Skeletal muscle tissue (tissue), 4 donors: ENCODE measurements around the gene RBM47. TPM values are rescaled to one million over a fixed set of nuclear protein-coding genes. Genes with fewer than 3 reads are reported as not detected.

Source experiments
- H3K27ac ChIP-seq: one replicate; pipeline ENCODE4 v1.7.0; 2013; ENCODE audit warnings: mild to moderate bottlenecking, low read depth, low read length, inconsistent platforms
- H3K27me3 ChIP-seq, 3 donors: one replicate each; pipeline ENCODE4 v1.7.0; 2013; ENCODE audit warnings: low read length in 3 of 3; ENCODE audit not compliant: control insufficient read depth in 3 of 3, insufficient read depth in 3 of 3
- H3K36me3 ChIP-seq, 3 donors: one replicate each; pipeline ENCODE4 v1.7.0; 2013; ENCODE audit warnings: low read length in 3 of 3; ENCODE audit not compliant: control insufficient read depth in 3 of 3, insufficient read depth in 3 of 3
- H3K4me1 ChIP-seq, 3 donors: one replicate each; pipeline ENCODE4 v1.7.0; 2013; ENCODE audit warnings: low read length in 3 of 3, mild to moderate bottlenecking in 3 of 3; ENCODE audit not compliant: control insufficient read depth in 3 of 3, insufficient read depth in 3 of 3
- H3K4me3 ChIP-seq, 3 donors: one replicate each; pipeline ENCODE4 v1.7.0; 2013; ENCODE audit warnings: low read length in 3 of 3
- H3K9ac ChIP-seq, 3 donors: one replicate each; pipeline ENCODE4 v1.7.0; 2013; ENCODE audit warnings: low read length in 3 of 3, mild to moderate bottlenecking in 3 of 3, moderate library complexity in 2 of 3, low read depth in 1 of 3
- H3K9me3 ChIP-seq, 3 donors: one replicate each; pipeline ENCODE4 v1.7.0; 2013; ENCODE audit warnings: low read length in 3 of 3; ENCODE audit not compliant: control insufficient read depth in 3 of 3
- total RNA-seq: library from RNA; depleted of rRNA; stranded (reverse); fragments of >200 nt; gene quantifications from one replicate; pipeline ENCODE4 v1.2.3, GENCODE V29; 2014
- donor health status: Osteomylitis.

RBM47 gene
- total RNA-seq, 1 donor from 2014 or later: 2.6 TPM

GRCh38 chr4:40581254-40582140, 48.2 kb downstream of the RBM47 start:
- Histone ChIP-seq H3K36me3 (no peaks in the 10 kb centered on the region), H3K27ac (no peak overlapping the region), H3K9me3 (no peaks in the 10 kb centered on the region), H3K27me3 (no peaks in the 10 kb centered on the region), H3K4me1 (peaks cover 2 to 6% (median 5%) of the 10 kb centered on the region in 3 donors), H3K4me3 (no peak overlapping the region), H3K9ac (no peak overlapping the region)

DNA sequence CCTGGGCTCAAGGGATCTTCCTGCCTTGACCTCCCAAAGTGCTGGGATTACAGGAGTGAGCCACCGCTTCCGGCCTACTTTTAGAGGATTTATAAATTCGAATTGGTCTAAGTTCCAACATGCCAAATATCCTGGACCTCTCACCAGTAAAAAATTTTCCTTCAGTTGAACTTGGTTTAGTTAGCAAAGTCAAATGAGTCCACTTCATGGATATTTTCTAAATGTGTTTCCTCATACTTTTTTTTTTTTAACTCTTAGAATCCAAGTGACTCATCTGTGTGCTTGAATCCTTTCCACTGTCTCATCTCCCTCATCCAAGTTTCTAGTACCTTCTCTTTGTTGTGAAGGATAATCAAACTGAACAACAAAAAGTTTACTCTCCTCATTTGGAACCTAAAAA, 49.7 kb downstream of the RBM47 start:
- Histone ChIP-seq H3K4me3 (no peak overlapping the region), H3K9ac (no peak overlapping the region), H3K27ac (no peak overlapping the region), H3K9me3 (no peaks in the 10 kb centered on the region), H3K36me3 (no peaks in the 10 kb centered on the region), H3K27me3 (no peaks in the 10 kb centered on the region), H3K4me1 (peaks cover 5 to 6% (median 5%) of the 10 kb centered on the region in 3 donors)

DNA sequence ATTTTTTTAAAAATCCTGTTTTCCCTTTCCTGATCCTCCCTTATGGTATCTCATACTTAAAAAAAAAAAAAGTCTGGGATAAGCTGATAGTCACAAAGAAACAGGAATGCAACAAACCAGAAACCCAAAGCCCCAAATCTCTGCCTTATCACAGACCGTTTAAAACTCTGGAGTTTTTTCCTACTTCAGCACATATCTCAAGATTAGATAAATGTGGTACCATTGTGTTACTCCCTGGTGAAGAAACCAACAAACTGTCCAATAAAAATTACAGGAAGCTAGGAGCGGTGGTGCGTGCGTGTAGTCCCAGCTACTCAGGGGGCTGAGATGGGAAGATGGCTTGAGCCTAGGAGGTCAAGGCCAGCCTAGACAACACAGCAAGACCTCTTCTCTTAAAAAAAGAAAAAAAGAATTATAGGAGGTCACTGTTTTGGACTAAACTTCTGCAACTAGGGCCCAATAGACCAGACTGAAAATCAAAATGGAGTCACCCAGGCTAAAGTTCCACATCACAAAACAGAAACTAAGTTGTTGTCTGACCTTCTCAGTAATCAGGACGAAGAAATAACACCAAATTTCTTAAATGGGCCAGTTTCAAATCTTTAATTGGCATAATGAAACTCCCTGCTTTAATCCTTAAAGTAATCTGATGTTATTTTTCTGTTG, 51.9 kb downstream of the RBM47 start:
- H3K4me3 ChIP-seq: no peak overlapping the region
- H3K27ac ChIP-seq: peak overlapping the region; percentile 57
- H3K36me3 ChIP-seq: no peaks in the 10 kb centered on the region
- peaks cover 5 to 6% (median 5%) of the 10 kb centered on the region in 3 donors for H3K4me1 ChIP-seq
- H3K9me3 ChIP-seq: no peaks in the 10 kb centered on the region
- H3K27me3 ChIP-seq: no peaks in the 10 kb centered on the region
- peak overlapping the region in 1 of 3 donors; percentile 10 for H3K9ac ChIP-seq

DNA sequence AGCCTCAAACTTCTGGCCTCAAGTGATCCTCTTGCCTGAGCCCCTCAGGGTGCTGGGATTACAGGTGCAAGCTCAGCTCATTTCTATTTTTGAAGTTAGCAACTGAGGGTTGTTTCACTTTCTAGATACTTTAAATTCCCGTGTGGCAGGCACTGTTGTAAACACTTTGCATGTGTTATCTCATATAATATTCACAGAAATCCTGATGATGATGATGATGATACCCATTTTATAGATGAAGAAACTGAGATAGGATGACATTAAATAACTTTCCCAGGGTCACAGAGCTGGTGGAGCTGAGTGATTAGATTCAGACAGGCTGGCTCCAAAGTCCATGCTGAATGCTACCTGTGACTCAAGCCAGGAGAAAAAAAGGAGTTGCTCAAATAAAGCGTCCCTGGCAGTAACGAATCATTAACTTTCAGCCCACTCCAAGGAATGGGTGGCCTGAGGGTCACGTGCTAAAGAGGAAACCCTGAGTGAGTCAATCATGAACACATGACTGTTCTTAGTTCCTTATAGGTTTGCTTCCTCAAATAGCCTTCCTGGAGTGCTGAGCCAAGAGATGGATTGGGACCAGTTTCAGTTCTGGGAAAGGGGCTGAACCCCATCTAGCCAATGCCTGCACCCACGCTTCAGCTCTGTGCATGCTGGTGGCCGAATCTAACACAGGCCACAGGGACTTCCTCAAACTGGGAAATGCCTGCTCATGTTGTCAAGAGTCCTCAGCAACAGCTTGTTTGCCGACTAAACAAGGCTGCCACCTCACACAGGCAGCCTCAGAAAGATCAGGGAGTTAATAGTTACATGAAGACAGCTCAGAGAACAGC, 52.8 kb downstream of the RBM47 start:
- Histone ChIP-seq H3K9ac (no peak overlapping the region), H3K9me3 (no peaks in the 10 kb centered on the region), H3K36me3 (no peaks in the 10 kb centered on the region), H3K4me3 (peak overlapping the region in 1 of 3 donors; percentile 24), H3K4me1 (peaks cover 5 to 6% (median 5%) of the 10 kb centered on the region in 3 donors), H3K27ac (peak overlapping the region; percentile 57), H3K27me3 (no peaks in the 10 kb centered on the region)

- Histone ChIP-seq H3K9me3 (no peaks in the 10 kb centered on the region), H3K27me3 (no peaks in the 10 kb centered on the region), H3K36me3 (no peaks in the 10 kb centered on the region), H3K9ac (no peak overlapping the region), H3K27ac (peak overlapping the region; percentile 36), H3K4me1 (peaks cover 5 to 6% (median 5%) of the 10 kb centered on the region in 3 donors), H3K4me3 (no peak overlapping the region)
Measured at GRCh38 chr4:40575846-40576245, 53.8 kb downstream of the RBM47 start.

DNA sequence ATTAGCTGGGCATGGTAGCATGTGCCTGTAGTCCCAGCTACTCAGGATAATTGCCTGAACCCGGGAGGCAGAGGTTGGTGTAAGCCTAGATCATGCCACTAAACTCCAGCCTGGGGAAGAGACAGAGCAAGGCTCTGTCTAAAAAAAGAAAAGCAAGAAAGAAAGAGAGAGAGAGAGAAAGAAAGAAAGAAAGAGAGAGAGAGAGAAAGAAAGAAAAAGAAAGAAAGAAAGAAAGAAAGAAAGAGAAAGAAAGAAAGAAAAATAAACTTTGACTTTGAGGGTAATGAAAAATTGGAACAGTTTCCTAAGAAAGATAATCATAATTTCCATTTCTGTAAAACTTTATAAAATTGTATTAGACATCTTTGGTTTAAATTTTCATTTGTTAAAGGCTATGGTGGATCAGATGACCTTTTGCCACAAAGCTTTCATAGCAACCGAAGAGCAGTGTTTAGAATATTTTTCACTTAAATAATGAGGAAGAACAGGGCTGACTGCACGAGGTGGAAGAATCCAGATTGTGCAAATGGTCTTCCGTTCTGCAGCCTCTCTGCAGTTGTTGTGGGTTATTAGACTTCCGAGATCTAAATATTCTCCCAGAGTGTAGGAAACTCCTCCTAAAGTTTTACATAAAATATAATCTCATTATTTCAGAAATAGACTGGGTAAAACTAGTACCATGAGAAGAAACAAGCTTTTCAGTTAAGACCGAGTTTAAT, 55.9 kb downstream of the RBM47 start:
- H3K9me3 ChIP-seq: no peaks in the 10 kb centered on the region
- no peaks in the 10 kb centered on the region for H3K36me3 ChIP-seq
- peak overlapping the region; percentile 37 for H3K27ac ChIP-seq
- H3K4me3 ChIP-seq: no peak overlapping the region
- no peak overlapping the region for H3K9ac ChIP-seq
- peaks cover 5 to 6% (median 5%) of the 10 kb centered on the region in 3 donors for H3K4me1 ChIP-seq
- no peaks in the 10 kb centered on the region for H3K27me3 ChIP-seq

- H3K9ac ChIP-seq: no peak overlapping the region
- H3K27ac ChIP-seq: no peak overlapping the region
- H3K36me3 ChIP-seq: no peaks in the 10 kb centered on the region
- H3K9me3 ChIP-seq: no peaks in the 10 kb centered on the region
- H3K4me1 ChIP-seq: peaks cover 5 to 6% (median 5%) of the 10 kb centered on the region in 3 donors
- no peaks in the 10 kb centered on the region for H3K27me3 ChIP-seq
- no peak overlapping the region for H3K4me3 ChIP-seq
Measured at GRCh38 chr4:40572692-40573310, 56.9 kb downstream of the RBM47 start.

- H3K36me3 ChIP-seq: no peaks in the 10 kb centered on the region
- no peaks in the 10 kb centered on the region for H3K4me1 ChIP-seq
- H3K4me3 ChIP-seq: no peak overlapping the region
- no peak overlapping the region for H3K9ac ChIP-seq
- no peak overlapping the region for H3K27ac ChIP-seq
- H3K9me3 ChIP-seq: no peaks in the 10 kb centered on the region
- H3K27me3 ChIP-seq: no peaks in the 10 kb centered on the region
Measured at GRCh38 chr4:40571208-40571607, 58.5 kb downstream of the RBM47 start.
